ENCODE results near the gene YIPF4.
"Not testable (repeated sequence)": the region's sequence is repeated elsewhere in the genome, so short reads cannot be mapped to it uniquely, and the experiment has no call there.

The YIPF4 gene

GRCh38 chr2:32284321-32284720 is 6.6 kb downstream of the YIPF4 start:
- Histone ChIP-seq H3K4me1 (ENCODE audit: control insufficient read depth, insufficient read depth, low read length, poor library complexity, severe bottlenecking) (no peaks in the 10 kb centered on the region), H3K36me3 (ENCODE audit: control insufficient read depth, insufficient read depth, low read length) (peaks cover 30% of the 10 kb centered on the region), H3K9me3 (ENCODE audit: control insufficient read depth, low read length) (no peaks in the 10 kb centered on the region), H3K4me3 (ENCODE audit: extremely low read depth, insufficient read depth, low read length, poor library complexity, severe bottlenecking) (no peak overlapping the region), H3K27ac (ENCODE audit: low read depth, low read length, severe bottlenecking) (no peak overlapping the region)
- WGBS, 2 experiments (ENCODE audit: insufficient coverage in 2 of 2) = 88 to 95% methylated on average over 1 to 2 of the region's 2 CpGs

GRCh38 chr2:32289165-32289999 is 11.7 kb downstream of the YIPF4 start:
- no peaks in the 10 kb centered on the region for H3K4me1 ChIP-seq (ENCODE audit: control insufficient read depth, insufficient read depth, low read length, poor library complexity, severe bottlenecking)
- H3K9me3 ChIP-seq (ENCODE audit: control insufficient read depth, low read length) = no peaks in the 10 kb centered on the region
- H3K36me3 ChIP-seq (ENCODE audit: control insufficient read depth, insufficient read depth, low read length) = peaks cover 30% of the 10 kb centered on the region
- H3K27ac ChIP-seq (ENCODE audit: low read depth, low read length, severe bottlenecking) = no peak overlapping the region
- 86 to 92% methylated on average over 2 of the region's 4 CpGs for WGBS, 2 experiments (ENCODE audit: insufficient coverage in 2 of 2)
- H3K4me3 ChIP-seq (ENCODE audit: extremely low read depth, insufficient read depth, low read length, poor library complexity, severe bottlenecking) = no peak overlapping the region

- WGBS, 2 experiments (ENCODE audit: insufficient coverage in 2 of 2) = no CpG with 5 or more reads among the region's 2 CpGs
- Histone ChIP-seq H3K9me3 (ENCODE audit: control insufficient read depth, low read length) (no peaks in the 10 kb centered on the region), H3K27ac (ENCODE audit: low read depth, low read length, severe bottlenecking) (no peak overlapping the region), H3K36me3 (ENCODE audit: control insufficient read depth, insufficient read depth, low read length) (peaks cover 27% of the 10 kb centered on the region), H3K4me1 (ENCODE audit: control insufficient read depth, insufficient read depth, low read length, poor library complexity, severe bottlenecking) (no peaks in the 10 kb centered on the region), H3K4me3 (ENCODE audit: extremely low read depth, insufficient read depth, low read length, poor library complexity, severe bottlenecking) (no peak overlapping the region)
Measured at GRCh38 chr2:32290000-32290339, 12.3 kb downstream of the YIPF4 start.

- Histone ChIP-seq H3K4me1 (ENCODE audit: control insufficient read depth, insufficient read depth, low read length, poor library complexity, severe bottlenecking) (no peaks in the 10 kb centered on the region), H3K9me3 (ENCODE audit: control insufficient read depth, low read length) (no peaks in the 10 kb centered on the region)
- WGBS, 2 experiments (ENCODE audit: insufficient coverage in 2 of 2) = 98 to 100% methylated on average over 2 of the region's 2 CpGs
Measured at GRCh38 chr2:32291746-32292145, 14.0 kb downstream of the YIPF4 start.

GRCh38 chr2:32293493-32293892 is 15.8 kb downstream of the YIPF4 start:
- not testable (repeated sequence) for H3K9me3 ChIP-seq (ENCODE audit: control insufficient read depth, low read length); H3K4me1 ChIP-seq (ENCODE audit: control insufficient read depth, insufficient read depth, low read length, poor library complexity, severe bottlenecking); H3K4me3 ChIP-seq (ENCODE audit: extremely low read depth, insufficient read depth, low read length, poor library complexity, severe bottlenecking); H3K27ac ChIP-seq (ENCODE audit: low read depth, low read length, severe bottlenecking)
- peaks cover 43% of the 10 kb centered on the region for H3K36me3 ChIP-seq (ENCODE audit: control insufficient read depth, insufficient read depth, low read length)
- 80 to 100% methylated on average over 1 to 2 of the region's 26 CpGs for WGBS, 2 experiments (ENCODE audit: insufficient coverage in 2 of 2)

More at GRCh38 chr2:32291746-32292145, 14.0 kb downstream of the YIPF4 start:
- Histone ChIP-seq H3K36me3 (ENCODE audit: control insufficient read depth, insufficient read depth, low read length) (peaks cover 37% of the 10 kb centered on the region), H3K4me3 (ENCODE audit: extremely low read depth, insufficient read depth, low read length, poor library complexity, severe bottlenecking) (no peak overlapping the region), H3K27ac (ENCODE audit: low read depth, low read length, severe bottlenecking) (no peak overlapping the region)

GRCh38 chr2:32293966-32294562 is 16.4 kb downstream of the YIPF4 start:
- WGBS, 2 experiments (ENCODE audit: insufficient coverage in 2 of 2) = 93 to 96% methylated on average over 6 to 17 of the region's 43 CpGs
- not testable (repeated sequence) for H3K9me3 ChIP-seq (ENCODE audit: control insufficient read depth, low read length); H3K4me1 ChIP-seq (ENCODE audit: control insufficient read depth, insufficient read depth, low read length, poor library complexity, severe bottlenecking); H3K4me3 ChIP-seq (ENCODE audit: extremely low read depth, insufficient read depth, low read length, poor library complexity, severe bottlenecking); H3K27ac ChIP-seq (ENCODE audit: low read depth, low read length, severe bottlenecking)
- peaks cover 45% of the 10 kb centered on the region for H3K36me3 ChIP-seq (ENCODE audit: control insufficient read depth, insufficient read depth, low read length)

- H3K9me3 ChIP-seq (ENCODE audit: control insufficient read depth, low read length) = no peaks in the 10 kb centered on the region
- WGBS, 2 experiments (ENCODE audit: insufficient coverage in 2 of 2) = 96 to 100% methylated on average over 6 of the region's 7 CpGs
- H3K27ac ChIP-seq (ENCODE audit: low read depth, low read length, severe bottlenecking) = no peak overlapping the region
- peaks cover 22% of the 10 kb centered on the region for H3K36me3 ChIP-seq (ENCODE audit: control insufficient read depth, insufficient read depth, low read length)
- no peak overlapping the region for H3K4me3 ChIP-seq (ENCODE audit: extremely low read depth, insufficient read depth, low read length, poor library complexity, severe bottlenecking)
- no peaks in the 10 kb centered on the region for H3K4me1 ChIP-seq (ENCODE audit: control insufficient read depth, insufficient read depth, low read length, poor library complexity, severe bottlenecking)
Measured at GRCh38 chr2:32310577-32310976, 32.9 kb downstream of the YIPF4 start.

- no CpG with 5 or more reads among the region's 1 CpG for WGBS, 2 experiments (ENCODE audit: insufficient coverage in 2 of 2)
- Histone ChIP-seq H3K9me3 (ENCODE audit: control insufficient read depth, low read length) (no peaks in the 10 kb centered on the region), H3K27ac (ENCODE audit: low read depth, low read length, severe bottlenecking) (no peak overlapping the region), H3K4me3 (ENCODE audit: extremely low read depth, insufficient read depth, low read length, poor library complexity, severe bottlenecking) (no peak overlapping the region), H3K36me3 (ENCODE audit: control insufficient read depth, insufficient read depth, low read length) (peaks cover 10% of the 10 kb centered on the region), H3K4me1 (ENCODE audit: control insufficient read depth, insufficient read depth, low read length, poor library complexity, severe bottlenecking) (no peaks in the 10 kb centered on the region)
Measured at GRCh38 chr2:32314886-32315285, 37.2 kb downstream of the YIPF4 start.

GRCh38 chr2:32328679-32329078 is 51.0 kb downstream of the YIPF4 start:
- H3K27ac ChIP-seq (ENCODE audit: low read depth, low read length, severe bottlenecking); H3K9me3 ChIP-seq (ENCODE audit: control insufficient read depth, low read length); H3K4me1 ChIP-seq (ENCODE audit: control insufficient read depth, insufficient read depth, low read length, poor library complexity, severe bottlenecking); H3K36me3 ChIP-seq (ENCODE audit: control insufficient read depth, insufficient read depth, low read length); H3K4me3 ChIP-seq (ENCODE audit: extremely low read depth, insufficient read depth, low read length, poor library complexity, severe bottlenecking): not testable (repeated sequence)
- WGBS, 2 experiments (ENCODE audit: insufficient coverage in 2 of 2) = no CpG with 5 or more reads among the region's 1 CpG

- not testable (repeated sequence) for H3K27ac ChIP-seq (ENCODE audit: low read depth, low read length, severe bottlenecking)
- 89 to 93% methylated on average over 9 to 10 of the region's 14 CpGs for WGBS, 2 experiments (ENCODE audit: insufficient coverage in 2 of 2)
Measured at GRCh38 chr2:32329180-32329980, 51.7 kb downstream of the YIPF4 start.

More at GRCh38 chr2:32329180-32329980, 51.7 kb downstream of the YIPF4 start:
- H3K9me3 ChIP-seq (ENCODE audit: control insufficient read depth, low read length); H3K4me1 ChIP-seq (ENCODE audit: control insufficient read depth, insufficient read depth, low read length, poor library complexity, severe bottlenecking); H3K36me3 ChIP-seq (ENCODE audit: control insufficient read depth, insufficient read depth, low read length); H3K4me3 ChIP-seq (ENCODE audit: extremely low read depth, insufficient read depth, low read length, poor library complexity, severe bottlenecking): not testable (repeated sequence)

Data from mesodermal cell (in vitro differentiated cells).